SIG-M5 (cell line): ENCODE data around the gene DROSHA.
"Not testable (repeated sequence)": the region's sequence is repeated elsewhere in the genome, so short reads cannot be mapped to it uniquely, and the experiment has no call there.

Source experiments
- DNase-seq: peaks from one replicate; lab custom pipeline; 2025; lab: John Stamatoyannopoulos, UW

The DROSHA gene, protein sequence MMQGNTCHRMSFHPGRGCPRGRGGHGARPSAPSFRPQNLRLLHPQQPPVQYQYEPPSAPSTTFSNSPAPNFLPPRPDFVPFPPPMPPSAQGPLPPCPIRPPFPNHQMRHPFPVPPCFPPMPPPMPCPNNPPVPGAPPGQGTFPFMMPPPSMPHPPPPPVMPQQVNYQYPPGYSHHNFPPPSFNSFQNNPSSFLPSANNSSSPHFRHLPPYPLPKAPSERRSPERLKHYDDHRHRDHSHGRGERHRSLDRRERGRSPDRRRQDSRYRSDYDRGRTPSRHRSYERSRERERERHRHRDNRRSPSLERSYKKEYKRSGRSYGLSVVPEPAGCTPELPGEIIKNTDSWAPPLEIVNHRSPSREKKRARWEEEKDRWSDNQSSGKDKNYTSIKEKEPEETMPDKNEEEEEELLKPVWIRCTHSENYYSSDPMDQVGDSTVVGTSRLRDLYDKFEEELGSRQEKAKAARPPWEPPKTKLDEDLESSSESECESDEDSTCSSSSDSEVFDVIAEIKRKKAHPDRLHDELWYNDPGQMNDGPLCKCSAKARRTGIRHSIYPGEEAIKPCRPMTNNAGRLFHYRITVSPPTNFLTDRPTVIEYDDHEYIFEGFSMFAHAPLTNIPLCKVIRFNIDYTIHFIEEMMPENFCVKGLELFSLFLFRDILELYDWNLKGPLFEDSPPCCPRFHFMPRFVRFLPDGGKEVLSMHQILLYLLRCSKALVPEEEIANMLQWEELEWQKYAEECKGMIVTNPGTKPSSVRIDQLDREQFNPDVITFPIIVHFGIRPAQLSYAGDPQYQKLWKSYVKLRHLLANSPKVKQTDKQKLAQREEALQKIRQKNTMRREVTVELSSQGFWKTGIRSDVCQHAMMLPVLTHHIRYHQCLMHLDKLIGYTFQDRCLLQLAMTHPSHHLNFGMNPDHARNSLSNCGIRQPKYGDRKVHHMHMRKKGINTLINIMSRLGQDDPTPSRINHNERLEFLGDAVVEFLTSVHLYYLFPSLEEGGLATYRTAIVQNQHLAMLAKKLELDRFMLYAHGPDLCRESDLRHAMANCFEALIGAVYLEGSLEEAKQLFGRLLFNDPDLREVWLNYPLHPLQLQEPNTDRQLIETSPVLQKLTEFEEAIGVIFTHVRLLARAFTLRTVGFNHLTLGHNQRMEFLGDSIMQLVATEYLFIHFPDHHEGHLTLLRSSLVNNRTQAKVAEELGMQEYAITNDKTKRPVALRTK (N-terminal part only)

DNA sequence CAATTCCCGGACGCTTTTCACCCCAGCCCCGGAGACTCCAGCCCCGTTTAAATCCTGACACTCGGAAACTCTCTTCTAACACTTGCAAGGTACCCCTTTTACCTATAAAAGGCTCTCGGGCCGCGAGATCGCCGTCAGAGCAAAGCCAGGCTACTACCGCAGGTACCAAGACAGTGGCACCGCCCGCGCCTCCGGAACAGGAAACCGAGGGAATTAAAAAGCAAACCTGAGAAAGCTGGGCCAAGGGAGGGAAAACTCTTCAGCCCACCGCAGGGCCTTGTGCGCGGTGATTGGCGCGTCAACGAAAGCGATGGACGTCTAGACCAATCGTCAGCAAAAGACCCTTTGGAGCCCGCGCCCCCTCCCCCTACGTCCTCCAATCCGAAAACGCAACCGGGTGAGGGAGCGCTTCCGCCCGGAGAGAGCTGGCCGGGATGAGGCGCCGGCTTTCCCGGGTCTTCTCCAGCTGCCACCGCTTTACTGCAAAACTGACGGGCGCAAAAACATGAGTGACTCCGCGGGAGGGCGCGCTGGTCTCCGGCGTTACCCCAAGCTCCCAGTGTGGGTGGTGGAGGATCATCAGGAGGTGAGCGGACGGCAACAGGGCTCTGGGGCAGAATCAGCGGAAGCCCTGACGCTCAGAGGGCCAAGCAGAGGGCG lies at the start of gene DROSHA, which contains the start of gene C5orf22:
Gene DROSHA, minus strand, starts transcription at position 206 of the 660 bp plus-strand sequence. CDS start 3,034 bp downstream, outside the sequence.
Gene C5orf22, plus strand, starts transcription at position 414 of the 660 bp plus-strand sequence. Its CDS starts 92 bp downstream, at position 506.
- DNase-seq, result peak; percentile 82

DNA sequence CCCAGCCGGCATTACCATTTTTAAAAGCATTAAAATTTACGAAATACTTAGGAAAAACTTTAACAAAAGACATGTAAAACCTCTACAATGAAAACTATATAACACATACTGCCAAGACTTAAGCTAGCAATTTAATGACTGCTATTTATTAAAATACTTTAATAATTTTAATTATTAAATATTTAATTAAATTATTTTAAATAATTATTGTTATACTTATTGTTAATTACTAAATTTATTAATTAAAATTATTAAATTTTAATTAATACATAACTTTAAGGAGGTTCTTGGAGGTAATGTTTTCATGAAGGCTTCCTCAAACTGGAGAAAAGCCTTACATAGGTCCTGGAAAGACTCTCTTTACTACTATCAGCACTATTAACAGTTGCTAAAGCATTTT lies 47.7 kb upstream of the DROSHA start:
- DNase-seq, result no peak

DNA sequence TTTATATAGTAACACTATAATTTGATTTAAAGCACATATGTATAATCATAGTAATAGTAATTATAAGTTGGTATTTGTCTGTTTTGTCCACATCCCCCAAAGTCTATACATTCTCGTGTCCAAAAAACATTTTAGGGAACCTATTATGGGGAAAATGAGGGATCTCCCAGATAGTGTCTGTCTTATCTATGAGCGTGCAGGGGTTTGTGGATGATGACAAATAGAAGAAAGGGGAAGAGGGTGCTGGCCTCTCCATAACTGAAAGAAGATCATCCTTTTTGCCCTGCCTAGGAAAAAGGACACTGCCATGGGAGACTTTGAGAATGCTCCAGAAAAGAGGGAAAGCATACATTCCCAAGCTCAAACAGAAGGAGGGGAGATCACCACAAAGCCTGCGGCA lies 45.5 kb upstream of the DROSHA start:
- DNase-seq, result no peak

DNA sequence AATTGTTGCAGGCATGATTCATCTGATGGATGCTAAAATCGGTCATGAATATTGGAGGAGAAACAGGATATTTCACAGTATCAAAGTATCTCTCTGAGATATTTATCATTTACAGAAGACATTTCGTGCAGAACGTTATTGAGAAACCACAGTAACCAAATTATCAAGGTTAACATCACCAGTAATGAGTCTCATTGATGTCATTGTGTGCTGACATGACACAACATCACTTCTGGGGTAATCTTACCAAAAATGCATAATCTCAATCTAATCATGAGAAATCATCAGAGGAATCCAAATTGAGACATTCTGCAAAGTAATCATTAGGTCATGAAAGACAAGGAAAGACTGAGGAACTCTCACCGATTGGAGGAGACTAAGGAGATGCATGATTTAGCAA lies 42.9 kb upstream of the DROSHA start:
- no peak for DNase-seq

DNA sequence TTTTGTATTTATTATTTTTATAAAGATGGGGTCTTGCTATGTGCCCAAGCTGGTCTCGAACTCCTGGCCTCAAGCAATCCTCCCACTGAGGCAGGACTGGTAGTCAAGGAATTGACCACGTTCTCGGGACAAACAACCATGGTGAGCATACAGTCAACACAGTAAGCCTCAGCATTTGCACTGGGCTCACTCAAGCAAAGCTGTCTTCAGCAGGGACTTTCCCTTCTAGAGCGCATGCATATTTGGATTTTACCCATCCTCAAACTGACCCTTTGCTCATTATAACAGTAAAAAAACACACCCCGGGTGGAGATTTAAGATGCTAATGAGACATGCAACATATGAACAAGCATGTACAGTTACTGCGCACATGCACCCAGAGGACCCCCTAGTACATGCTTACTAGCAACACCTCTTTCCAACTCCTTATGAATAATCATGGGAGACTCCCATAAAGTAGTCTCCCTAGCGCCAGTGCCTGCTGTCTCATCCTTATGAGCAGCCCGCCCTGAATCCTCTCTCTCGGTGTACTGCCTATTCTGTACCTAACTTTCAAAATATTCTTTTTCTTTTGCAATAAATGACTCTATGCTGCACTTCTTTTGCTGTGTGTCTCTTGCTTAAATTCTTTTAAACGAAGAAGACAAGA lies 41.7 kb upstream of the DROSHA start:
- no peak for DNase-seq

DNA sequence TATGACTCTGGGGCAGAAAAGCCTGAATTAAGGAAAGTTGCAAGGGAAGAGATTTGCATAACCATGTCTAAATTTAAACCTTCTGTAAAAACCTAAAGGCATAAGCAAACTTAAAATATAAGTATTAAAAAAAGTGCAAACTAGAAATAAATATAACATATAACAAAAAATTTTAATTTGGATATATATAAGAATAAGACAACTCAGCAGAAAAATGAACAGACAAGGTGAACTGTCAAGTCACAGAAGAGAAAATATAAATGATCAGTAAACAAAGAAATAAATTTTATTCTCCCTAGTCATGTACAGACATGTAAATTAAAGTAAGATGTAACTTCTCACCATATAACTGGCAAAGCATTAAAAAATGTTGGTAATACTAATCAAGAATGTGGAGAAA lies 37.2 kb upstream of the DROSHA start:
- DNase-seq, result no peak

DNA sequence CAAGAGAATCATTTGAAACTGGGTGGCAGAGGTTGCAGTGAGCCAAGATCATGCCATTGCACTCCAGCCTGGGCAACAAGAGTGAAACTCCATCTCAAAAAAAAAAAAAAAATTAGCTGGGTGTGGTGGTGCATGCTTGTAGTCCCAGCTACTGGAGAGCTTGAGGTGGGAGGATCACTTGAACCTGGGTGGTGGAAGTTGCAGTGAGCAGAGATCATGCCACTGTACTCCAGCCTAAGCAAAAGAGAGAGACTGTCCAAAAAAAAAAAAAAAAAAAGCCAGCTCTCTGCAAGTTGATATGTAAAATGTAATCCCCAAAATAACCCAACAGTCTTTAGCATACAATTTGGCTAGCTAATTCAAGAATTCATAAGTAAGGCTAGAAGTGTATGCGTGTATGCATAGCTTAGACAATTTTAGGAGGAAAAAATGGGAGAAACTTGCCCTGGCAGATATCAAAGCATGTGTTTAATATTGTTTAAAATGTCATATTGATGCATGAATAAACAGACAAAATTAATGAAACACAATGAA lies 36.5 kb upstream of the DROSHA start:
- no peak for DNase-seq

DNA sequence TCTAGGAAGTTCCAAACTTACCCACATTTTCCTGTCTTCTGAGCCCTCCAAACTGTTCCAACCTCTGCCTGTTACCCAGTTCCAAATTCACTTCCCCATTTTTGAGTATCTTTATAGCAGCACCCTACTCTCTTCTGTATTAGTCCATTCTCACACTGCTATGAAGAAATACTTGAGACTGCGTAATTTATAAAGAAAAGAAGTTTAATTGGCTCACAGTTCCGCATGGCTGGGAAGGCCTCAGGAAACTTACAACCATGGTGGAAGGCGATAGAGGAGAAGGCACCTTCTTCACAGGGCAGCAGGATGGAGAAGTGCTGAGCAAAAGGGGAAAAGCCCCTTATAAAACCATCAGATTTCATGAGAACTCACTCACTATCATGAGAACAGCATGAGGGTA lies 34.5 kb upstream of the DROSHA start:
- not testable (repeated sequence) for DNase-seq

DNA sequence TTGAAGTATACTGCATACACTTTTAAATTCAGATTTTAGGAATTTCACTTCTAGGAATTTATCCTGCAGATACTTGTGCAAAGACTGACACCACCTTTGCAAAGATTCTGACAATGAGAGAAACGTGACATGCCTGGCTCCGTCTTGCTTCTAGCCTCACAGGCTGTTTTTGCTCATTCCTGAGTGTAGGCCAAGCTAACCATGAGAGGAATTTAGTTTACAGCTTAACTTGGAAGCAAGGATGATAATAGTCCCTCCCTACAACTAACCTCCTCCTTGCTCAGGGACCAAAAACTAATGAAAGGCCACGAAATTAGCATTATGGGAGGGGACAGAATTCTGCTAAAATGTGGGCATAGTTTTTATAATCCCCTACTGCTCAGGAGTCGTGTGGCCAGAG lies 31.3 kb upstream of the DROSHA start:
- no peak for DNase-seq

DNA sequence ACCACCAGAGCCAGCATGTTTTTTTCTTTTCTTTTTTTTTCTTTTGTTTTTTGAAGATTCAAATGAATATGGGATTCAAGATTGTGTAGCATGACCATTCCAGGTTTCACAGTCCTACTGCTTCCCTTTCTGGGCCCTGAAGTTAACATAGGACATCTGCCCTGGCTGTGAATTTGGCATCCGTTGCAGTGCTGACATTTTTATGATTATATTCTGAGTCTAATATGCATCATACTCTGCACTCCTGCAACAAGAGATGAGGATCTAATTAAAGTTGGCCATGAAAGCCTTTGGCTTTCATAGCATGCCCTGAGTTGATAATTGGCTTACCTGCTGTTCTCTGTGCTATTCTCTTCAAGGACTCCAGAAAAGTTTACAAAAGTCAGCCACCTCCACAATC lies 30.1 kb upstream of the DROSHA start:
- DNase-seq, result no peak

DNA sequence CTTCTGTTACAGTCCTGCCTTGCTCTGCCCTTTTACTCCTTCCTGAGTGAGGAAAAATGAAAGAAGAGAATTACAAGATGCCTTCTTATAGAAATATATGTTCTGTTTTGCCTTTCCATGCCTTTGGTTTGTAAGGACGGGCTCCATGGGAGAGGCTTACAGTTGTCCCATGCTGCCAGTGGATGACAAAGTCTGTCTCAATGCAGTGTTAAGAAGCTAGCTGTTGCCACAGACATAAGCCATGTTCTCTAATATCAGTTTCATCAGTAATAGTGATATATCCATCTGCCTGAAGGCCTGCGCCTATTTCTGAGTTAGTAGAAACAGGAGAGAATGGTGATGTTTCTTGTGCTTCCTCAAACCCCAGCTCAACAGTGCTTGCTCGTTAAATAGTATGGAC lies 28.0 kb upstream of the DROSHA start:
- DNase-seq, result no peak

DNA sequence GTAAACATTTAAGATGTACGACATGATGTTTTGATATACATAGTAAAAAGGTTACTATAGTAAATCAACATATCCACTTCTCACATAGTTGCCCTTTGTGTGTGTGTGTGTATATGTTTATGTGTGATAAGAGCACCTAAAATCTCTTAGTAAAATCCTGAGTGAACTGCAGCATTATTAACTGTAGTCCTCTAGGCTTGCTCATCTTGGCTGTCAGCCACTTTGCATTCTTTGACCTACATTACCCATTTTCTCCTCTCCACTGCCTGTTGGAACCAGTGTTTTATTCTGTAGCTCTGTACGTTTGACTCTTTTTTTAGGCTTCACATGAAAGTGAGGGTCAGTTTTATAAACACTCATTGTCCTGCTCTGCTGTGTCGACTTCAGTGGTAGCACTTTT lies 24.6 kb upstream of the DROSHA start:
- no peak for DNase-seq

DNA sequence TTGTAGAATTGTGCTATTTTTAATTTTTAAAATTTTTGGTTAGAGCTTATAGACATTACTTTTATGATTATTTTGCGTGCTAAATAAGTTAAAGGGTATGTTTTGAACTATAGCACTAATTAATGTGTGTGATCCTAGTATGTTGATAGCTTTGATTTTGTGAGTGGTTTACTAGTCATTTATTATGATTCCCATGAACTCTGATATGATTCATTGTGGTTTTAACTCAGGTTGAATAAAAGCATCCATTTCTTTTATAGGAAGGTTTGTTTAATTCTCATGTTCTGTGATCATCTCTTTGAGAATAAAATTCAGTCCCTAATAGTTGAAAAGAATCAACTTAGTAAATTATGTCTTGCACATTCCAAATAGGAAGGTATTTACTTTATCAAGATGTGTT lies 22.7 kb upstream of the DROSHA start:
- no peak for DNase-seq

DNA sequence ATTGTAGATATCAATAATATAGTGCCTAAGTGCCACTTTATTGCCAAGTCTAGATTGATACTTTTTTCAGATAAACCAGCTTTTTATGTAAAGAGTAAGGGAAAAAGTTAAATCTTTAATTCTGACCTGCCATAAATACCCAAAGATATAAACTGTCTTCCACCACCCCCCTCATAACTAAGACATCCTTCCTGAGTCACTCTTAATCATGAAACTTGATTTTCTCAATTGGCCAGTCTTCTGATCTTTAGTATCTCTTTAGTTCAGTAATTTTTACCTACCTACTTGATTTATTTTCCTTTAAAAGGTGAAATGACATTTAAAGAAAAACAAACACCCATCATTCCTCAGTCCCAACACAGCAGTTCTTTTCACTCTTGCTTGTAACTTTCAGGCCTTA lies 22.0 kb upstream of the DROSHA start:
- DNase-seq, result no peak

DNA sequence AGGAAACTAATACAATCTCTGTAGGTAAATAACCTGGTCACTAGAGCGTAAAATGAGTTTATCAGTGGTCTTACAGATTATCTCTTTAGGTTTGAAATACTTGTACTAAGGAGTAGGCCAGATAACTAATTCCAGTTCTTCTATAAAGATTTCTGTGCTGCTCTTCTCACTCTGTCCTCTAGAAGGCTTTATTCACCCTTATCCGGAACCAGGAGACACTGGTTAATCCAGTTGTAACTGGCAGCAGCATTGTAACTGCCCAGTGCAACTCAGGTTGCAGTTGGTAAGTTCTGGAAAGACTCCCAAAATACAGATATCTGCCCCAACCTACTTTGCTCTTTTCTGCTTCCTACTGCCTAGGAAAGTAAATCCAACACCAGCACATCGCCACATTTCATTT lies 20.0 kb upstream of the DROSHA start:
- DNase-seq, result no peak

DNA sequence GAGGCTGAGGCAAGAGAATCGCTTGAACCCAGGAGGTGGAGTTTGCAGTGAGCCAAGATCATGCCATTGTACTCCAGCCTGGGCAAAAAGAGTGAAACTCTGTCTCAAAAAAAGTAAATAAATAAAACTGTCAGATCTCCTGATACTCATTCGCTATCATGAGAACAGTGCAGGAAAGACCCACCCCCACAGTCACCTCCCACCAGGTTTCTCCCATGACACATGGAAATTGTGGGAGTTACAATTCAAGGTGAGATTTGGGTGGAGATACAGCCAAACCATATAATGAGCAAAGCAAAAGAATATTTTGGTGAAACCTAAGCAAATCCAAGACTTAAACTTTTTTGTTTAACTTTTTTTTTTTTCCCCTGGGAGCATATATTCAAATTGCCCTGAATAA lies 17.2 kb upstream of the DROSHA start:
- DNase-seq, result not testable (repeated sequence)

DNA sequence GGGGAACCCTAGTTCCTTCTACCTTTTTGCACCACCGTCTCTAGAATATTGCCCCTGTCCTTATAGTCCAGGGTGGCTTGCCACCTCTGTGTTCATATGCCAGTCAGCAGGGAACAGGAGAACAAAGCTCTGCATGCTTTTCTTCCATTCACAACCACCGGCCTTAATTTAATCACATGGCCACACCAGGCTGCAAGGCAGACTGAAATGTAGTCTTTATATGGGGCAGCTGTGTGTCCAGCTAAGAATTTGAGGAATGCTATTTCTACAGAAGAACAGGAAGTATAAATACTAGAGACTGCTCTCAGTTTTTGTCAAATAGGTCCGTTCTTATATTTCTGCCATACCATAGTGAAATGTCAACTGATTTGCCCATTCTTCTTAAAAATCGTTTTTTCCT lies 6.0 kb upstream of the DROSHA start:
- no peak for DNase-seq

DNA sequence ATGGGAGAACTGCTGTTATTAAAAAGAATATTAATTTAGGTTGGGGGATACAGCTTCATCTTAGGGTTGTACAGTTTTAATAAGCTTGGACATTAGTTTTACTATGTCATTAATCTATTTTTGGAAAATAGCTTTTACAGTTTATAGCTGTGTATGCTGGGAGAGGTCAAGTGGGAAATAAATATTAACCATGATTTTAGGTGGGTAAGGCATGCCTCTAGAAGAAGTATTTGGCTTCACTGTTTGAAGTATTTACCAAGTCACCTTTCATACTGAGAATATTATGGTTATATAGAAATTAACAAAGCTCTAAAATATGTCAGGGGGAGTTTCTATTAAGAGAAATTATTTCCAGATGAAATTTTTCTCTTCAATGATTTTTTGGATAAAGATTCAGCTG lies 5.5 kb upstream of the DROSHA start:
- DNase-seq, result no peak

DNA sequence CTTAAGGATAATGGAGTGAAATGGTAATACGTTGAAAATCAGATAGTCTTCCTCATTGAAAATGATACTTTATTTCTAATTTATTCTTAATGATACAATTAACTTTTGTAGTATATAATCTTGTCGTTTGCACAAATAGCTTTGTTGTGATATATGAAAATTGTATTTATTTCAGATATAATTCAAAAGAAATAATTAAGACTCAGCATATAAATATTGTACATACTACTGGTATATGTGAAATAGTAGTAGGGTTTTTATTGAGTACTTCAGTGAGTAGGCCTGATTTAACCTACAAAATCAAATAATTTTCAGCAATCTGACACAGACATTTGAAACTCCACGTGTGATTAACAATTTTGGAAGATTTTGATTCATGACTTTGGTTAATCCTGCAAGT lies 5.0 kb upstream of the DROSHA start:
- DNase-seq, result no peak

DNA sequence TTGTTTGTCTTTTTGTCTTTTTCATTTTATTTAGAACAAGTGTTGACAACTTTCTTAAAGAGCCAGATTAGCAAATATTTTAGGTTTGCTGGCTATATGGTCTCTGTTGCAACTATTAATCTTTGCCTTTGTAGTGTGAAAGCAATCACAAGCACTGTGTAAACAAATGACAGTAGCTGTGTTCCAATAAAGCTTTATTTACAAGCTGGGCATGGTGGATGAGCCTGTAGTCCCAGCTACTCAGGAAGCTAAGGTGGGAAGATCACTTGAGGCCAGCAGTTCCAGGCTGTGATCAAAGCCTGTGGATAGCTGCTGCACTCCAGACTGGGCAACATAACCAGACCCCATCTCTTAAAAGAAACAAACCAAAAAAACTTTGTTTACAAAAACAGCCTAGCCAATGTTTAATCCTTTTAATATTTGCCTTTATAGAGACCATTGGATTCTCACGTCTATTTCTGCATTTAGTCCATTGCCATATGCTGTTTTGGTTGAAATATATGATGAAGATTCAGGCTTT lies 2.7 kb upstream of the DROSHA start:
- DNase-seq, result no peak

DNA sequence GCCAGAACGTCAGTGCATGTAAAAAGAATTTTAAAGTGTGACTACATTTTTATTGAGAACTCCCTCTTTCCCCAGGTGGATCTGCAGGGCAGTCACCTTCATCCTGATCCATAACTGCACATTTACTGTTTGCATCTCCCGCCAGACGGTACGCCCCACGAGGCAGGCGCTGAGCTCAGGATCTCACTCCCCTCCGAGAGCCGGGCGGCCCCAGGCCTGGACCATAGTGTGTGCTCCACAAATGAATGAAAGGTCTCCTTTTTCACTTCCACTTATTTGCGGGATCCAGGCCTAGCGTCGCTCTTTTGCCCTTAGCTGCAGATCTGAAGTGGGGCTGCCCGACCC lies 378 bp downstream of the DROSHA start:
- DNase-seq, result no peak
